ENCODE measurements around the gene CLDN24.
"Not testable (repeated sequence)": the region's sequence is repeated elsewhere in the genome, so short reads cannot be mapped to it uniquely, and the experiment has no call there.

The CLDN24 gene

GRCh38 chr4:183347146-183347545 lies 24.9 kb upstream of the CLDN24 start:
- DNase-seq (ENCODE audit: low spot score), result no peak

GRCh38 chr4:183345261-183345660 lies 23.0 kb upstream of the CLDN24 start:
- DNase-seq (ENCODE audit: low spot score), result no peak

- DNase-seq (ENCODE audit: low spot score), result no peak
Observed at GRCh38 chr4:183344523-183345255, 22.5 kb upstream of the CLDN24 start.

- DNase-seq (ENCODE audit: low spot score), result no peak
Observed at GRCh38 chr4:183343730-183344129, 21.5 kb upstream of the CLDN24 start.

GRCh38 chr4:183342541-183343533 lies 20.6 kb upstream of the CLDN24 start:
- peak; percentile 27 for DNase-seq (ENCODE audit: low spot score)

- peak; percentile 13 for DNase-seq (ENCODE audit: low spot score)
Observed at GRCh38 chr4:183337833-183338232, 15.6 kb upstream of the CLDN24 start.

GRCh38 chr4:183337349-183337748 lies 15.1 kb upstream of the CLDN24 start:
- DNase-seq (ENCODE audit: low spot score), result no peak

- DNase-seq (ENCODE audit: low spot score), result peak; percentile 73
Observed at GRCh38 chr4:183335369-183335940, 13.2 kb upstream of the CLDN24 start.

GRCh38 chr4:183333983-183334382 lies 11.8 kb upstream of the CLDN24 start:
- DNase-seq (ENCODE audit: low spot score), result no peak

GRCh38 chr4:183333202-183333601 lies 11.0 kb upstream of the CLDN24 start:
- DNase-seq (ENCODE audit: low spot score), result no peak

GRCh38 chr4:183332447-183332846 lies 10.2 kb upstream of the CLDN24 start:
- DNase-seq (ENCODE audit: low spot score), result no peak

- no peak for DNase-seq (ENCODE audit: low spot score)
Observed at GRCh38 chr4:183330841-183331240, 8.6 kb upstream of the CLDN24 start.

GRCh38 chr4:183329954-183330742 lies 7.9 kb upstream of the CLDN24 start:
- DNase-seq (ENCODE audit: low spot score), result no peak

- no peak for DNase-seq (ENCODE audit: low spot score)
Observed at GRCh38 chr4:183329244-183329643, 7.0 kb upstream of the CLDN24 start.

- no peak for DNase-seq (ENCODE audit: low spot score)
Observed at GRCh38 chr4:183328832-183329231, 6.6 kb upstream of the CLDN24 start.

- no peak for DNase-seq (ENCODE audit: low spot score)
Observed at GRCh38 chr4:183327827-183328226, 5.6 kb upstream of the CLDN24 start.

- no peak for DNase-seq (ENCODE audit: low spot score)
Observed at GRCh38 chr4:183326853-183327252, 4.6 kb upstream of the CLDN24 start.

GRCh38 chr4:183326387-183326786 lies 4.2 kb upstream of the CLDN24 start:
- DNase-seq (ENCODE audit: low spot score), result not testable (repeated sequence)

GRCh38 chr4:183324619-183325018 lies 2.4 kb upstream of the CLDN24 start:
- no peak for DNase-seq (ENCODE audit: low spot score)

- DNase-seq (ENCODE audit: low spot score), result not testable (repeated sequence)
Observed at GRCh38 chr4:183324056-183324455, 1.8 kb upstream of the CLDN24 start.

GRCh38 chr4:183323295-183323694 lies 1.1 kb upstream of the CLDN24 start:
- no peak for DNase-seq (ENCODE audit: low spot score)

- DNase-seq (ENCODE audit: low spot score), result no peak
Observed at GRCh38 chr4:183321516-183321915, 710 bp downstream of the CLDN24 start.

All from AG08395 (cell line).